ENCODE results near the gene MAP1S. TPM values are rescaled to one million over a fixed set of nuclear protein-coding genes. Genes with fewer than 3 reads are reported as not detected.

MAP1S gene
- total RNA-seq, 1 donor from 2014 or later = 93.4 TPM

- no peak overlapping the region for H3K27ac Mint-ChIP-seq (ENCODE audit: unreplicated experiment)
- no peak for DNase-seq (ENCODE audit: low read depth, low spot score)
- no peaks in the 10 kb centered on the region for H3K4me1 Mint-ChIP-seq
- H3K4me3 Mint-ChIP-seq = no peak overlapping the region
- no peaks in the 10 kb centered on the region for H3K9me3 Mint-ChIP-seq
- peaks cover 57% of the 10 kb centered on the region for H3K27me3 Mint-ChIP-seq (ENCODE audit: low read depth)
- no peak for TF ChIP-seq CTCF (conservative IDR thresholded peaks at IDR 0.05)
- no peaks in the 10 kb centered on the region for H3K36me3 Mint-ChIP-seq (ENCODE audit: low read depth)
Observed at GRCh38 chr19:17695198-17695597, 24.1 kb upstream of the MAP1S start.

DNA sequence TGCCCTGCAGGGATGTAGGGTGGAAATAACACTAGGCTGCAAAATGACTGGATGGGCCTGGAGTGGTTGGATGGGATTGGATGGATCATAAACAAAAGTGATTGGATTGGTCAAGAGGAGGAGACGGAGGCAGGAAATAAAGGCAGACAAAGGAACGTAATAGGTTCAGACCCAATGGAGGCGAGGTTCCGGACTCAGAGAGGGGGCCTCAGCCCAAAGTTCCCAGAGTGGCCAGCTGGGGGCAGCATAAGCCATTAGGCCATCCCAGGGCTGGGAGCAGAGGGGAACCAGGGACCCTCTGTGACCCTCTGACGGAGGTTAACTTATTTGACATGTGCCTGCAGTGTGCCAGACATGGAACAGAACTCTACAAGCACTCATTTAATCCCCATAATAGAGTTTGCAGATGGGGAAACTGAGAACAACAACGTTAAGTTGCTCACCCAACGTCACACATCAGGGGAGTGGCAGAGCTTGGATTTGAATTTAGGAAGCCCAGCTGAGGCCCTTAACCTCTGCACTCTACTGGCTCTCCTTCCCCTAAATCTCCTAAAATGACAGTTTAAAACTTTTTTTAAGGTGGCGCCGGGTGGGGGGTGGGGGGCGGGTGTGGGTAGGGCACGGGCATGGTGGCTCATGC, 15.3 kb upstream of the MAP1S start:
- Mint-ChIP-seq H3K27ac (ENCODE audit: unreplicated experiment) (no peak overlapping the region), H3K4me3 (no peak overlapping the region)

DNA sequence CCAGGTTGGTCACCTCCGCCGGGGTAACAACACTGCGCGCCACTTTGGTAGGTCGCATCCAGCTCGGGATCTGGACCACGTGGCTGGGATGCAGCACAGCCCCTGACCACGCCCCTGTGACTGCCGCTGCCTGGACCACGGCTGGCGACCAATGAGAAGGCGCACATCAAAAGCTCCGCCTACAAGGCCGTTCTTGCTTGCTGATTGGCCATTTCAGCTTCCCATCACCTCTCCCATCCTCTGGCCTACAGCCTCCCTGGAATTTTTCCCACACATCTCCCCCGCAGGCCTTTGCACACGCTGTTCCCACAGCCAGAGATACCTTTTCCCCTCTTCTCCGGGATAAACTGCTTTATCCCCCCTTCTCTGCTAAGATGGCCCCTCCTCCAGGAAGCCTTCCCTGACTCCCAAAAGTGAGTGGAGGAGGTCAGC, 12.5 kb upstream of the MAP1S start:
- no peak overlapping the region for H3K27ac Mint-ChIP-seq (ENCODE audit: unreplicated experiment)
- H3K36me3 Mint-ChIP-seq (ENCODE audit: low read depth) = no peaks in the 10 kb centered on the region
- H3K27me3 Mint-ChIP-seq (ENCODE audit: low read depth) = peaks cover 7% of the 10 kb centered on the region
- peaks cover 4% of the 10 kb centered on the region for H3K9me3 Mint-ChIP-seq
- DNase-seq (ENCODE audit: low read depth, low spot score) = peak; percentile 30
- no peak overlapping the region for H3K4me3 Mint-ChIP-seq
- TF ChIP-seq CTCF (conservative IDR thresholded peaks at IDR 0.05) = no peak
- peaks cover 4% of the 10 kb centered on the region for H3K4me1 Mint-ChIP-seq

More for the DNA sequence above, 15.3 kb upstream of the MAP1S start:
- H3K36me3 Mint-ChIP-seq (ENCODE audit: low read depth) = no peaks in the 10 kb centered on the region
- peaks cover 4% of the 10 kb centered on the region for H3K4me1 Mint-ChIP-seq
- peaks cover 4% of the 10 kb centered on the region for H3K9me3 Mint-ChIP-seq
- peak; percentile 56 for DNase-seq (ENCODE audit: low read depth, low spot score)
- peaks cover 18% of the 10 kb centered on the region for H3K27me3 Mint-ChIP-seq (ENCODE audit: low read depth)
- TF ChIP-seq CTCF (conservative IDR thresholded peaks at IDR 0.05) = peak; percentile 68

- Mint-ChIP-seq H3K9me3 (peaks cover 2% of the 10 kb centered on the region), H3K36me3 (ENCODE audit: low read depth) (no peaks in the 10 kb centered on the region), H3K27ac (ENCODE audit: unreplicated experiment) (no peak overlapping the region), H3K27me3 (ENCODE audit: low read depth) (peaks cover 4% of the 10 kb centered on the region), H3K4me3 (no peak overlapping the region), H3K4me1 (no peaks in the 10 kb centered on the region)
- no peak for TF ChIP-seq CTCF (conservative IDR thresholded peaks at IDR 0.05)
- DNase-seq (ENCODE audit: low read depth, low spot score) = no peak
Observed at GRCh38 chr19:17711851-17712250, 7.4 kb upstream of the MAP1S start.

GRCh38 chr19:17716309-17716929, 2.9 kb upstream of the MAP1S start:
- DNase-seq (ENCODE audit: low read depth, low spot score) = no peak
- Mint-ChIP-seq H3K4me1 (peaks cover 29% of the 10 kb centered on the region), H3K27ac (ENCODE audit: unreplicated experiment) (no peak overlapping the region), H3K27me3 (ENCODE audit: low read depth) (no peaks in the 10 kb centered on the region), H3K9me3 (no peaks in the 10 kb centered on the region), H3K36me3 (ENCODE audit: low read depth) (no peaks in the 10 kb centered on the region), H3K4me3 (peak overlapping the region; percentile 63)
- peak; percentile 31 for TF ChIP-seq CTCF (conservative IDR thresholded peaks at IDR 0.05)

All from neural crest cell (in vitro differentiated cells).